HG03521 (cell line): ENCODE results near the gene CPA4.

Experiments used
- ATAC-seq: cut with Tn5 transposase; IDR thresholded peaks from one replicate; pipeline ENCODE4 v1.9.1; 2021; ENCODE audit warnings: mild to moderate bottlenecking, moderate library complexity; ENCODE audit not compliant: unreplicated experiment

CPA4 gene

GRCh38 chr7:130344271-130344866, 51.4 kb downstream of the CPA4 start, which contains the start of gene CPA5:
Gene CPA5, plus strand, starts transcription at chr7:130344816. Its CDS starts 1,670 bp downstream, at chr7:130346486.
- ATAC-seq, result no peak

GRCh38 chr7:130345136-130345535, 52.2 kb downstream of the CPA4 start:
- ATAC-seq, result no peak

GRCh38 chr7:130345725-130346124, 52.8 kb downstream of the CPA4 start:
- ATAC-seq, result no peak

GRCh38 chr7:130346177-130346905, 53.4 kb downstream of the CPA4 start:
- ATAC-seq, result no peak

GRCh38 chr7:130346941-130347340, 54.0 kb downstream of the CPA4 start:
- ATAC-seq, result no peak

GRCh38 chr7:130349911-130350782, 57.2 kb downstream of the CPA4 start:
- ATAC-seq, result no peak

- ATAC-seq, result no peak
Observed at GRCh38 chr7:130350945-130351790, 58.2 kb downstream of the CPA4 start.

- no peak for ATAC-seq
Observed at GRCh38 chr7:130351791-130352090, 58.8 kb downstream of the CPA4 start.

GRCh38 chr7:130352194-130353074, 59.5 kb downstream of the CPA4 start:
- no peak for ATAC-seq

GRCh38 chr7:130353196-130353595, 60.2 kb downstream of the CPA4 start:
- no peak for ATAC-seq

- ATAC-seq, result no peak
Observed at GRCh38 chr7:130356121-130356875, 63.3 kb downstream of the CPA4 start.

- ATAC-seq, result no peak
Observed at GRCh38 chr7:130356876-130357611, 64.1 kb downstream of the CPA4 start.

- ATAC-seq, result no peak
Observed at GRCh38 chr7:130358471-130358870, 65.5 kb downstream of the CPA4 start.

- no peak for ATAC-seq
Observed at GRCh38 chr7:130359276-130359857, 66.4 kb downstream of the CPA4 start.

GRCh38 chr7:130360518-130360917, 67.6 kb downstream of the CPA4 start:
- no peak for ATAC-seq

GRCh38 chr7:130361681-130362080, 68.7 kb downstream of the CPA4 start:
- no peak for ATAC-seq

- ATAC-seq, result no peak
Observed at GRCh38 chr7:130362251-130362816, 69.4 kb downstream of the CPA4 start.
